ENCODE results near the gene KBTBD4. TPM values are rescaled to one million over a fixed set of nuclear protein-coding genes. Genes with fewer than 3 reads are reported as not detected.

Gene KBTBD4
- total and polyA plus RNA-seq, 2 of the 8 experiments (the other 6 are each of a cell fraction or from before 2014, with no cell fraction given), result 12.0 to 19.5 TPM

DNA sequence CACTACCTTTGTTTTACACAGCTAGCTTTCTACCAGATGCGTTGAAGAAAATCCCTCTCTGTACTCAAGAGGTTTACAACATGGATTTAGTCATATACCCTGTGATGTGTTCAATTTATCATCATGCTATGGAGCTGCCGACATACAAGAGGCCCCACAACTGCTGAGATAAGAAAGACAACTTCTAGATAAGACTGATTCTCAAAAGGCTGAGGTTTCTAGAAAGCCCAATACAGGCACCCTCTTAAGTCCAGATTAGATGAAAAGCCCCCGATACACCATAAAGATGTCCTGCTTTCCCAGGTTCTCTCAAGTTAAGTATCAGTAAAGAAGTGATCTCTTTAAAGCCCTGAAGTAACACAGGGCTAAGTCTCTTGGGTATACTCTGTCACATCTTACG is 49.3 kb upstream of the KBTBD4 start (continued):
- TF ChIP-seq TAF7 (optimal IDR thresholded peaks at IDR 0.05; ENCODE audit: borderline replicate concordance, low read depth, low read length) (no peak), PHF8 (conservative IDR thresholded peaks at IDR 0.05; ENCODE audit: low read depth, low read length) (no peak)
